CD14-positive monocyte (primary cell): ENCODE results near the gene SYP. TPM values are rescaled to one million over a fixed set of nuclear protein-coding genes. Genes with fewer than 3 reads are reported as not detected.
"Not testable (repeated sequence)": the region's sequence is repeated elsewhere in the genome, so short reads cannot be mapped to it uniquely, and the experiment has no call there.

Experiments used
- DNase-seq, 3 donors: peaks; one replicate each; pipeline ENCODE4 v3.0.0-alpha.2; 2011 to 2022
- H2AFZ ChIP-seq: 2 replicates; pipeline ENCODE4 v1.6.0; 2012; ENCODE audit warnings: mild to moderate bottlenecking, low read depth, low read length, inconsistent platforms; ENCODE audit not compliant: insufficient read depth, poor library complexity, severe bottlenecking
- H3K27ac ChIP-seq, 2 donors: 1 replicate in 1 of 2; 2 replicates in 1 of 2; pipeline ENCODE4 v1.5.1; 2012 to 2013; ENCODE audit warnings: low read length in 2 of 2, control low read depth in 1 of 2, inconsistent platforms in 1 of 2, low read depth in 1 of 2, mild to moderate bottlenecking in 1 of 2
- H3K27me3 ChIP-seq, 2 donors: one replicate each; pipeline versions ENCODE4 v1.6.0 to v1.6.1; 2011 to 2013; ENCODE audit warnings: low read length in 2 of 2; ENCODE audit not compliant: control insufficient read depth in 2 of 2, insufficient read depth in 2 of 2
- H3K36me3 ChIP-seq, 2 donors: replicated peaks in 1 of 2; 1 replicate in 1 of 2; 2 replicates in 1 of 2; pipeline versions ENCODE4 v1.5.1 to v1.6.1; 2012 to 2013; ENCODE audit warnings: low read length in 2 of 2, control low read depth in 1 of 2, inconsistent platforms in 1 of 2, mild to moderate bottlenecking in 1 of 2; ENCODE audit not compliant: insufficient read depth in 2 of 2, control insufficient read depth in 1 of 2
- H3K4me1 ChIP-seq, 2 donors: 1 replicate in 1 of 2; 2 replicates in 1 of 2; pipeline versions ENCODE4 v1.5.1 to v1.6.1; 2012 to 2013; ENCODE audit warnings: low read length in 2 of 2, control low read depth in 1 of 2, inconsistent platforms in 1 of 2, mild to moderate bottlenecking in 1 of 2, moderate library complexity in 1 of 2; ENCODE audit not compliant: insufficient read depth in 2 of 2, control insufficient read depth in 1 of 2
- H3K4me2 ChIP-seq: replicated peaks from 2 replicates; pipeline ENCODE3; 2012; ENCODE audit warnings: low read length, moderate library complexity, mild to moderate bottlenecking; ENCODE audit not compliant: poor library complexity, severe bottlenecking; ENCODE audit errors: extremely low read depth
- H3K4me3 ChIP-seq, 3 experiments: fragments of 200-600 bp in 1 of 3; sonication (generic) in 1 of 3; replicated peaks in 1 of 3; 1 replicate in 2 of 3; 2 replicates in 1 of 3; pipeline ENCODE4 v1.5.1; 2011 to 2013; ENCODE audit warnings: low read length in 3 of 3, mild to moderate bottlenecking in 3 of 3, control low read depth in 2 of 3, low read depth in 2 of 3, inconsistent platforms in 1 of 3, moderate library complexity in 1 of 3
- H3K79me2 ChIP-seq: 2 replicates; pipeline ENCODE4 v1.6.0; 2012; ENCODE audit warnings: mild to moderate bottlenecking, control low read depth, inconsistent platforms, low read length, moderate library complexity; ENCODE audit not compliant: insufficient read depth
- H3K9ac ChIP-seq: 2 replicates; pipeline ENCODE4 v1.6.0; 2017; ENCODE audit warnings: low read length, mild to moderate bottlenecking; ENCODE audit not compliant: insufficient read depth, poor library complexity, severe bottlenecking
- H3K9me3 ChIP-seq, 2 donors: replicated peaks in 1 of 2; 1 replicate in 1 of 2; 2 replicates in 1 of 2; pipeline versions ENCODE4 v1.5.1 to v1.6.1; 2012 to 2013; ENCODE audit warnings: low read length in 2 of 2, control low read depth in 1 of 2; ENCODE audit not compliant: control insufficient read depth in 1 of 2, insufficient read depth in 1 of 2
- H4K20me1 ChIP-seq: 2 replicates; pipeline ENCODE4 v1.6.0; 2012; ENCODE audit warnings: mild to moderate bottlenecking, low read length, control low read depth, moderate library complexity; ENCODE audit not compliant: insufficient read depth
- H3K27ac Mint-ChIP-seq, 7 donors: one replicate each; pipeline ENCODE4 v1.8.0; 2020; ENCODE audit warnings: mild to moderate bottlenecking in 7 of 7, mixed read lengths in 7 of 7, moderate library complexity in 6 of 7, inconsistent platforms in 2 of 7
- H3K27me3 Mint-ChIP-seq, 3 donors: one replicate each; pipeline ENCODE4 v1.8.0; 2021 to 2022; ENCODE audit warnings: low read depth in 3 of 3, mild to moderate bottlenecking in 3 of 3, mixed read lengths in 3 of 3, moderate library complexity in 3 of 3, inconsistent platforms in 1 of 3
- H3K36me3 Mint-ChIP-seq, 2 donors: one replicate each; pipeline ENCODE4 v1.8.0; 2020; ENCODE audit warnings: mixed read lengths in 2 of 2, inconsistent platforms in 1 of 2, mild to moderate bottlenecking in 1 of 2
- H3K4me1 Mint-ChIP-seq: one replicate; pipeline ENCODE4 v1.8.0; 2020; ENCODE audit warnings: mild to moderate bottlenecking, mixed read lengths
- H3K4me3 Mint-ChIP-seq, 2 donors: one replicate each; pipeline ENCODE4 v1.8.0; 2020; ENCODE audit warnings: mild to moderate bottlenecking in 2 of 2, mixed read lengths in 2 of 2, moderate library complexity in 1 of 2
- H3K9me3 Mint-ChIP-seq, 7 donors: one replicate each; pipeline ENCODE4 v1.8.0; 2020 to 2022; ENCODE audit warnings: mixed read lengths in 7 of 7, mild to moderate bottlenecking in 6 of 7, moderate library complexity in 6 of 7, inconsistent platforms in 2 of 7
- CTCF ChIP-seq: fragments of 200-600 bp; IDR thresholded peaks from one replicate; pipeline ENCODE4 v1.8.0; 2022; ENCODE audit warnings: antibody characterized with exemption, mild to moderate bottlenecking
- WGBS: methylation state at CpG from one replicate; pipeline ENCODE4 v1.1.5; 2013; ENCODE audit warnings: missing lambda C conversion rate; ENCODE audit not compliant: insufficient coverage; 5-methylcytosine and 5-hydroxymethylcytosine counted together
- intact Hi-C, 2 donors: fragments of 100-400 bp; cut with micrococcal nuclease; formaldehyde crosslinking; loops; one replicate each; pipeline versions ENCODE4 v1.15.0 to v1.15.1; 2023
- polyA plus RNA-seq, 3 donors: library from polyadenylated mRNA; depleted of rRNA in 1 of 3; unstranded in 2 of 3; stranded (reverse) in 1 of 3; fragments of 300-500 nt in 2 of 3; fragments of >200 nt in 1 of 3; fragmentation: Illumina TruSeq in 2 of 3; gene quantifications; 1 replicate in 2 of 3; 2 replicates in 1 of 3; pipeline ENCODE4 v1.2.3, GENCODE V29; 2012 to 2021

SYP gene
- polyA plus RNA-seq, 3 donors: 0.27 to 0.69 (median 0.68) TPM

- H3K4me3 ChIP-seq: no peak overlapping the region
- H3K36me3 ChIP-seq: peaks cover 35 to 50% of the 10 kb centered on the region in 2 donors
- H3K27me3 Mint-ChIP-seq: peaks cover 0 to 5% (median 0%) of the 10 kb centered on the region in 3 donors
- H3K36me3 Mint-ChIP-seq: peaks cover 34 to 49% of the 10 kb centered on the region in 2 donors
- no peak overlapping the region for H3K9ac ChIP-seq
- H3K4me3 Mint-ChIP-seq: no peak overlapping the region
- no peaks in the 10 kb centered on the region for H3K9me3 ChIP-seq
- no peak for DNase-seq
- TF ChIP-seq CTCF: no peak
- peaks cover 11% of the 10 kb centered on the region for H4K20me1 ChIP-seq
- H3K27ac ChIP-seq: no peak overlapping the region
- H3K4me1 ChIP-seq: peaks cover 58 to 71% of the 10 kb centered on the region in 2 donors
- no peak overlapping the region for H2AFZ ChIP-seq
- H3K4me1 Mint-ChIP-seq: peaks cover 54% of the 10 kb centered on the region
- no peaks in the 10 kb centered on the region for H3K27me3 ChIP-seq
- peak overlapping the region in 5 of 7 donors; percentile 3 to 74 (median 55) for H3K27ac Mint-ChIP-seq
- no peak overlapping the region for H3K4me2 ChIP-seq
- intact Hi-C loops: no loop called here
- H3K9me3 Mint-ChIP-seq: peaks cover 0 to 30% (median 17%) of the 10 kb centered on the region in 7 donors
- peaks cover 46% of the 10 kb centered on the region for H3K79me2 ChIP-seq
- no CpG with 5 or more reads among the region's 3 CpGs for WGBS
Measured at GRCh38 chrX:49174723-49175122, 25.3 kb downstream of the SYP start.

GRCh38 chrX:49173544-49173943 is 26.4 kb downstream of the SYP start:
- H3K9me3 ChIP-seq, H3K27me3 Mint-ChIP-seq, DNase-seq, intact Hi-C loops, H3K27me3 ChIP-seq, H2AFZ ChIP-seq: not testable (repeated sequence)
- Mint-ChIP-seq H3K36me3 (peaks cover 25 to 39% of the 10 kb centered on the region in 2 donors), H3K4me3 (peak overlapping the region in 1 of 2 donors; percentile 86), H3K27ac (peak overlapping the region; percentile 89 to 98 (median 92)), H3K9me3 (peaks cover 0 to 30% (median 17%) of the 10 kb centered on the region in 7 donors), H3K4me1 (peaks cover 64% of the 10 kb centered on the region)
- Histone ChIP-seq H3K4me1 (peaks cover 69 to 82% of the 10 kb centered on the region in 2 donors), H3K4me2 (peak overlapping the region; percentile 82), H3K27ac (peak overlapping the region; percentile 17 to 97), H3K79me2 (peaks cover 46% of the 10 kb centered on the region), H4K20me1 (peaks cover 11% of the 10 kb centered on the region), H3K36me3 (peaks cover 24 to 38% of the 10 kb centered on the region in 2 donors), H3K4me3 (peak overlapping the region in 1 of 3 experiments; percentile 85), H3K9ac (peak overlapping the region; percentile 93)
- WGBS: no CpG with 5 or more reads among the region's 8 CpGs
